Measurements from ENCODE around the gene ZNF883.

ZNF883 gene

DNA sequence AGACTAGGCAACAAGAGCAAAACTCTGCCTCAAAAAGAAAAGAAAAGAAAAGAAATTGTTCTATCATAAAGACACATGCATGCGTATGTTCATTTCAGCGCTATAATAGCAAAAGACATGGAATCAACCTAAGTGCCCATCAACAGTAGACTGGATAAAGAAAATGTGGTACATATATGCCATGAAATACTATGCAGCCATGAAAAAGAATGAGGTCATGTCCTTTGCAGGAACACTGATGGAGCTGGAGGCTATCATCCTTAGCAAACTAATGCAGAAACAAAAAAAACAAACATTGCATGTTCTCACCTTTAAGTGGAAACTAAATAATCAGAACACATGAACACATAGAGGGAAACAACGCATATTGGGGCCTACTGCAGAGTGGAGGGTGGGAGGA, 6.3 kb upstream of the ZNF883 start:
- H2AFZ ChIP-seq (ENCODE audit: low read length) = no peak overlapping the region
- H3K4me1 ChIP-seq (ENCODE audit: insufficient read depth, low read length, poor library complexity, severe bottlenecking) = no peaks in the 10 kb centered on the region
- no peaks in the 10 kb centered on the region for H3K27me3 ChIP-seq (ENCODE audit: insufficient read depth, low read length, poor library complexity, severe bottlenecking)
- H3K4me3 ChIP-seq (ENCODE audit: low read length, poor library complexity, severe bottlenecking) = no peak overlapping the region
- H3K4me2 ChIP-seq (ENCODE audit: low read depth, low read length, poor library complexity, severe bottlenecking) = no peak overlapping the region
- no peaks in the 10 kb centered on the region for H3K36me3 ChIP-seq (ENCODE audit: insufficient read depth, low read length)
- no peaks in the 10 kb centered on the region for H3K79me2 ChIP-seq (ENCODE audit: insufficient read depth, low read length)
- H3K9me2 ChIP-seq (replicated peaks; ENCODE audit: low read depth, low read length) = no peaks in the 10 kb centered on the region
- no peaks in the 10 kb centered on the region for H4K20me1 ChIP-seq (ENCODE audit: insufficient read depth, low read length, poor library complexity, severe bottlenecking)
- no peak overlapping the region for H3K9ac ChIP-seq (ENCODE audit: low read depth, low read length, poor library complexity, severe bottlenecking)
- H3K9me3 ChIP-seq (ENCODE audit: insufficient read depth, low read depth, low read length) = no peaks in the 10 kb centered on the region; the same call in 1 of the 2 replicates
- no peak for TF ChIP-seq EZH2phosphoT487 (IDR thresholded peaks at IDR 0.05; ENCODE audit: borderline replicate concordance)
- TF ChIP-seq, protein P1, sequence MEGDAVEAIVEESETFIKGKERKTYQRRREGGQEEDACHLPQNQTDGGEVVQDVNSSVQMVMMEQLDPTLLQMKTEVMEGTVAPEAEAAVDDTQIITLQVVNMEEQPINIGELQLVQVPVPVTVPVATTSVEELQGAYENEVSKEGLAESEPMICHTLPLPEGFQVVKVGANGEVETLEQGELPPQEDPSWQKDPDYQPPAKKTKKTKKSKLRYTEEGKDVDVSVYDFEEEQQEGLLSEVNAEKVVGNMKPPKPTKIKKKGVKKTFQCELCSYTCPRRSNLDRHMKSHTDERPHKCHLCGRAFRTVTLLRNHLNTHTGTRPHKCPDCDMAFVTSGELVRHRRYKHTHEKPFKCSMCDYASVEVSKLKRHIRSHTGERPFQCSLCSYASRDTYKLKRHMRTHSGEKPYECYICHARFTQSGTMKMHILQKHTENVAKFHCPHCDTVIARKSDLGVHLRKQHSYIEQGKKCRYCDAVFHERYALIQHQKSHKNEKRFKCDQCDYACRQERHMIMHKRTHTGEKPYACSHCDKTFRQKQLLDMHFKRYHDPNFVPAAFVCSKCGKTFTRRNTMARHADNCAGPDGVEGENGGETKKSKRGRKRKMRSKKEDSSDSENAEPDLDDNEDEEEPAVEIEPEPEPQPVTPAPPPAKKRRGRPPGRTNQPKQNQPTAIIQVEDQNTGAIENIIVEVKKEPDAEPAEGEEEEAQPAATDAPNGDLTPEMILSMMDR (conservative IDR thresholded peaks at IDR 0.05; ENCODE audit: low read length) = no peak
- H3F3A ChIP-seq (ENCODE audit: low read depth) = no peaks in the 10 kb centered on the region

DNA sequence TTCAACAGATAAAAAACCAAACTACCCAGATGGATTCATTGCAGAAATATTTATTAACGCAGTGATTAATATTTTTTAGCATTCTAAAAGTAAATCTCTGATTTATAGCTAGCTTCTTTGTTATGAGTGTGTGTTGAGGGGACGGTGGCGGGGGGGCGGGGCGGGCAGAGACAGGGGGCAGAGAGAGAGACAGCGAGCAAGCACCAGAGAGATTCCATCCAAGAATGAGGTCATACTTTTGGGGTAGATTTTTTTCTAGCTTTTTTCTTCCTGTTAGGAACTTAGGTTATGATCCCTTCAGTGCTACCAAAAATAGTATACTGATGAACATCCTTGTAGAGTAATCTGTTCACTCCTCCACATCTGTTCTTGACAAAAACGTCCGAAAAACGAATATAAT, 500 bp upstream of the ZNF883 start:
- Histone ChIP-seq H3K36me3 (ENCODE audit: insufficient read depth, low read length) (no peaks in the 10 kb centered on the region), H4K20me1 (ENCODE audit: insufficient read depth, low read length, poor library complexity, severe bottlenecking) (no peaks in the 10 kb centered on the region), H3K4me1 (ENCODE audit: insufficient read depth, low read length, poor library complexity, severe bottlenecking) (no peaks in the 10 kb centered on the region), H2AFZ (ENCODE audit: low read length) (no peak overlapping the region), H3K4me2 (ENCODE audit: low read depth, low read length, poor library complexity, severe bottlenecking) (no peak overlapping the region), H3K9me2 (replicated peaks; ENCODE audit: low read depth, low read length) (no peaks in the 10 kb centered on the region), H3K4me3 (ENCODE audit: low read length, poor library complexity, severe bottlenecking) (no peak overlapping the region), H3K79me2 (ENCODE audit: insufficient read depth, low read length) (no peaks in the 10 kb centered on the region), H3F3A (ENCODE audit: low read depth) (no peaks in the 10 kb centered on the region), H3K9me3 (ENCODE audit: insufficient read depth, low read depth, low read length) (no peaks in the 10 kb centered on the region), H3K9ac (ENCODE audit: low read depth, low read length, poor library complexity, severe bottlenecking) (no peak overlapping the region), H3K27me3 (ENCODE audit: insufficient read depth, low read length, poor library complexity, severe bottlenecking) (no peaks in the 10 kb centered on the region)
- TF ChIP-seq, protein P1 (conservative IDR thresholded peaks at IDR 0.05; ENCODE audit: low read length) = no peak
- TF ChIP-seq EZH2phosphoT487 (IDR thresholded peaks at IDR 0.05; ENCODE audit: borderline replicate concordance) = no peak

DNA sequence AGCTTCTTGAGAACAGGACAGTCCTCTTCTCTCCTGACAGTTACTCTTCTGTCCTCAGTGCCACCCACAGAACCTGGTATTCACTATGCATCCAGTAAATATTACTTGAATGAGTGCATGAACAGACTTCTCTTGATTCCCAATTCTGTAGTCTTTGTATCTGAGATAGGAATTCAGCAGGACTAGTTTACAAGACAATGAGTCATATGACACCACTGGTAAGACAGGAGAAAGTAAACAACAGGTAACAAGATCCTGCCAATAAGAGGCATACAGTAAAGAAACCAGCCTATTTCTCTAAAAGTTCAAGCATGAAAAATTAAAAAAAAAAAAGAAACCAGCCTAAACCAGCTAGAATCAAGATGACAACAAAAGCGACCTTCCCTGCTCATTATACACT, 6.2 kb downstream of the ZNF883 start:
- no peak overlapping the region for H3K9ac ChIP-seq (ENCODE audit: low read depth, low read length, poor library complexity, severe bottlenecking)
- no peaks in the 10 kb centered on the region for H3K4me1 ChIP-seq (ENCODE audit: insufficient read depth, low read length, poor library complexity, severe bottlenecking)
- no peaks in the 10 kb centered on the region for H3K27me3 ChIP-seq (ENCODE audit: insufficient read depth, low read length, poor library complexity, severe bottlenecking)
- no peak overlapping the region for H2AFZ ChIP-seq (ENCODE audit: low read length)
- H3F3A ChIP-seq (ENCODE audit: low read depth) = no peaks in the 10 kb centered on the region
- no peaks in the 10 kb centered on the region for H3K9me3 ChIP-seq (ENCODE audit: insufficient read depth, low read depth, low read length)
- H4K20me1 ChIP-seq (ENCODE audit: insufficient read depth, low read length, poor library complexity, severe bottlenecking) = no peaks in the 10 kb centered on the region
- no peak overlapping the region for H3K4me2 ChIP-seq (ENCODE audit: low read depth, low read length, poor library complexity, severe bottlenecking)
- no peak overlapping the region for H3K4me3 ChIP-seq (ENCODE audit: low read length, poor library complexity, severe bottlenecking)
- no peaks in the 10 kb centered on the region for H3K79me2 ChIP-seq (ENCODE audit: insufficient read depth, low read length)
- TF ChIP-seq EZH2phosphoT487 (IDR thresholded peaks at IDR 0.05; ENCODE audit: borderline replicate concordance) = no peak
- TF ChIP-seq, protein P1 (conservative IDR thresholded peaks at IDR 0.05; ENCODE audit: low read length) = no peak
- H3K36me3 ChIP-seq (ENCODE audit: insufficient read depth, low read length) = no peaks in the 10 kb centered on the region
- no peaks in the 10 kb centered on the region for H3K9me2 ChIP-seq (replicated peaks; ENCODE audit: low read depth, low read length)

Data from Loucy (cell line).